Fibroblast of the aortic adventitia (primary cell): ENCODE data around the gene NME1. TPM values are rescaled to one million over a fixed set of nuclear protein-coding genes. Genes with fewer than 3 reads are reported as not detected.
"Not testable (repeated sequence)": the region's sequence is repeated elsewhere in the genome, so short reads cannot be mapped to it uniquely, and the experiment has no call there.

Experiments used
- DNase-seq: peaks from one replicate; pipeline ENCODE4 v3.0.0-alpha.2; 2010; ENCODE audit warnings: low read depth
- H3K4me3 ChIP-seq: 2 replicates; pipeline ENCODE4 v1.5.1; 2011; ENCODE audit warnings: low read depth, mild to moderate bottlenecking, control low read depth, low read length, moderate library complexity
- CTCF ChIP-seq: IDR thresholded peaks from 2 replicates; pipeline ENCODE4 v1.5.1; 2011; ENCODE audit warnings: mild to moderate bottlenecking, low read length, control low read depth, inconsistent platforms; ENCODE audit not compliant: insufficient read depth
- total RNA-seq: library from RNA; depleted of rRNA; stranded (reverse); fragments of >200 nt; gene quantifications from 2 replicates; pipeline ENCODE4 v1.2.3, GENCODE V29; 2012; ENCODE audit warnings: low replicate concordance

Gene NME1
- total RNA-seq, 1 donor, result 138 TPM

GRCh38 chr17:51164911-51165679 is 11.7 kb downstream of the NME1 start:
- no peak for TF ChIP-seq CTCF
- H3K4me3 ChIP-seq, result no peak overlapping the region
- no peak for DNase-seq

- no peak for TF ChIP-seq CTCF
- peak overlapping the region; percentile 91 for H3K4me3 ChIP-seq
- DNase-seq, result no peak
Measured at GRCh38 chr17:51165680-51166197, 12.4 kb downstream of the NME1 start.

- no peak for TF ChIP-seq CTCF
- peak; percentile 74 for DNase-seq
- peak within 1 kb of the TSS; percentile 91 for H3K4me3 ChIP-seq
Measured at GRCh38 chr17:51166198-51166986, 13.0 kb downstream of the NME1 start, which contains the start of gene NME2. Gene NME2 (plus strand): TSS chr17:51166411. CDS start chr17:51166831, 420 bp downstream.

- peak; percentile 80 for TF ChIP-seq CTCF
- DNase-seq, result peak; percentile 31
- peak overlapping the region; percentile 91 for H3K4me3 ChIP-seq
Measured at GRCh38 chr17:51166987-51167931, 13.9 kb downstream of the NME1 start.

- DNase-seq, result no peak
- no peak for TF ChIP-seq CTCF
Measured at GRCh38 chr17:51169340-51169739, 16.0 kb downstream of the NME1 start.

GRCh38 chr17:51170736-51171135 is 17.4 kb downstream of the NME1 start:
- DNase-seq, result no peak
- no peak for TF ChIP-seq CTCF
- no peak overlapping the region for H3K4me3 ChIP-seq

More at GRCh38 chr17:51169340-51169739, 16.0 kb downstream of the NME1 start:
- H3K4me3 ChIP-seq, result no peak overlapping the region

GRCh38 chr17:51172030-51172429 is 18.7 kb downstream of the NME1 start:
- not testable (repeated sequence) for DNase-seq, H3K4me3 ChIP-seq
